ENCODE results near the gene ENTPD8.

ENTPD8 gene

GRCh38 chr9:137402746-137403145 lies 38.4 kb downstream of the ENTPD8 start:
- Histone ChIP-seq H3K4me1 (ENCODE audit: low read length) (no peaks in the 10 kb centered on the region), H3K4me2 (ENCODE audit: low read length) (no peak overlapping the region), H3K4me3 (ENCODE audit: low read length) (no peak overlapping the region), H2AFZ (ENCODE audit: low read depth, low read length) (no peak overlapping the region), H3K79me2 (ENCODE audit: low read length) (no peaks in the 10 kb centered on the region), H4K20me1 (ENCODE audit: insufficient read depth, low read length) (no peaks in the 10 kb centered on the region), H3K9ac (ENCODE audit: low read length) (no peak overlapping the region), H3K9me3 (ENCODE audit: insufficient read depth, low read length) (no peaks in the 10 kb centered on the region), H3K36me3 (replicated peaks; ENCODE audit: low read depth, low read length) (no peaks in the 10 kb centered on the region), H3K27ac (ENCODE audit: low read length) (no peak overlapping the region), H3K27me3 (ENCODE audit: low read depth, low read length) (no peaks in the 10 kb centered on the region; the same call in 1 of the 2 replicates)
- TF ChIP-seq CTCF (IDR thresholded peaks at IDR 0.05; ENCODE audit: low read depth, low read length) (no peak), EZH2phosphoT487 (IDR thresholded peaks at IDR 0.05; ENCODE audit: low read depth) (no peak)

- no peaks in the 10 kb centered on the region for H3K36me3 ChIP-seq (replicated peaks; ENCODE audit: low read depth, low read length)
- no peaks in the 10 kb centered on the region for H4K20me1 ChIP-seq (ENCODE audit: insufficient read depth, low read length)
- no peak overlapping the region for H3K27ac ChIP-seq (ENCODE audit: low read length)
- H3K4me3 ChIP-seq (ENCODE audit: low read length), result no peak overlapping the region
- H3K9me3 ChIP-seq (ENCODE audit: insufficient read depth, low read length), result no peaks in the 10 kb centered on the region
- no peaks in the 10 kb centered on the region for H3K4me1 ChIP-seq (ENCODE audit: low read length)
- TF ChIP-seq EZH2phosphoT487 (IDR thresholded peaks at IDR 0.05; ENCODE audit: low read depth) (no peak), CTCF (IDR thresholded peaks at IDR 0.05; ENCODE audit: low read depth, low read length) (no peak)
- no peak overlapping the region for H3K4me2 ChIP-seq (ENCODE audit: low read length)
- no peak overlapping the region for H3K9ac ChIP-seq (ENCODE audit: low read length)
- no peaks in the 10 kb centered on the region for H3K79me2 ChIP-seq (ENCODE audit: low read length)
- no peak overlapping the region for H2AFZ ChIP-seq (ENCODE audit: low read depth, low read length)
- no peaks in the 10 kb centered on the region for H3K27me3 ChIP-seq (ENCODE audit: low read depth, low read length)
Measured at GRCh38 chr9:137398561-137399468, 42.3 kb downstream of the ENTPD8 start.

- H2AFZ ChIP-seq (ENCODE audit: low read depth, low read length), result no peak overlapping the region
- no peaks in the 10 kb centered on the region for H3K4me1 ChIP-seq (ENCODE audit: low read length)
- H3K9me3 ChIP-seq (ENCODE audit: insufficient read depth, low read length), result no peaks in the 10 kb centered on the region
- no peaks in the 10 kb centered on the region for H3K27me3 ChIP-seq (ENCODE audit: low read depth, low read length)
- no peaks in the 10 kb centered on the region for H4K20me1 ChIP-seq (ENCODE audit: insufficient read depth, low read length)
- no peaks in the 10 kb centered on the region for H3K79me2 ChIP-seq (ENCODE audit: low read length)
- no peak overlapping the region for H3K27ac ChIP-seq (ENCODE audit: low read length)
- no peak overlapping the region for H3K9ac ChIP-seq (ENCODE audit: low read length)
- H3K36me3 ChIP-seq (replicated peaks; ENCODE audit: low read depth, low read length), result no peaks in the 10 kb centered on the region
- TF ChIP-seq EZH2phosphoT487 (IDR thresholded peaks at IDR 0.05; ENCODE audit: low read depth) (no peak), CTCF (IDR thresholded peaks at IDR 0.05; ENCODE audit: low read depth, low read length) (no peak)
- H3K4me2 ChIP-seq (ENCODE audit: low read length), result no peak overlapping the region
- no peak overlapping the region for H3K4me3 ChIP-seq (ENCODE audit: low read length)
Measured at GRCh38 chr9:137397675-137398423, 43.3 kb downstream of the ENTPD8 start.
